Measurements from ENCODE around the gene OSTF1. TPM values are rescaled to one million over a fixed set of nuclear protein-coding genes. Genes with fewer than 3 reads are reported as not detected.

Gene OSTF1

DNA sequence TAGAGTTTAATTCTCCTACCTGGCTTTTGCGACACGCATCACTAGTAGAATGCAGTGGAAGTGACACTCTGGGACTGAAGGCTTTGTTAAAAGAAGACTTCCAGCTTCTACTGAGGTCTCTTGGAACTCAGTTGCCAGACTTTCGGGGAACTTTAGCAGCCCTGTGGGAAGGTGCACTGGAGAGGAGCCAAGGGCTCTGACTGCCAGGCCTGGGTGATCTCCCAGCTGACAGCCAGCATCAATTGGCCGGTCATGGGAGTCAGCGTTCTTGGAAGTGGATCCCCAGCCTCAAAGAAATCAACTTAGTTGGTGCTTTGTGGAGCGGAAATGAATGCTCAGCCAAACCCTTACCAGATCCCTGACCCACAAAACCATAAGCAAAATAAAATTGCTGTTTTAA is 87.1 kb downstream of the OSTF1 start:
- Histone ChIP-seq H3K4me3 (ENCODE audit: low read length) (no peak overlapping the region), H3K36me3 (ENCODE audit: insufficient read depth, low read length) (peaks cover 8% of the 10 kb centered on the region)

GRCh38 chr9:75176037-75176436 is 87.7 kb downstream of the OSTF1 start:
- peaks cover 2% of the 10 kb centered on the region for H3K36me3 ChIP-seq (ENCODE audit: insufficient read depth, low read length)
- H3K4me3 ChIP-seq (ENCODE audit: low read length), result no peak overlapping the region
- no peaks in the 10 kb centered on the region for H3K9me3 ChIP-seq (replicated peaks; ENCODE audit: low read length)
- H3K9ac ChIP-seq (ENCODE audit: low read depth, low read length), result no peak overlapping the region
- H3K27me3 ChIP-seq (ENCODE audit: control insufficient read depth, insufficient read depth, low read length), result no peaks in the 10 kb centered on the region
- H3K4me2 ChIP-seq (ENCODE audit: low read length), result no peak overlapping the region
- H3K4me1 ChIP-seq (ENCODE audit: control insufficient read depth, insufficient read depth, low read length), result no peaks in the 10 kb centered on the region

More for the DNA sequence above, 87.1 kb downstream of the OSTF1 start:
- Histone ChIP-seq H3K4me1 (ENCODE audit: control insufficient read depth, insufficient read depth, low read length) (no peaks in the 10 kb centered on the region), H3K9ac (ENCODE audit: low read depth, low read length) (no peak overlapping the region), H3K4me2 (ENCODE audit: low read length) (no peak overlapping the region), H3K27me3 (ENCODE audit: control insufficient read depth, insufficient read depth, low read length) (no peaks in the 10 kb centered on the region), H3K9me3 (replicated peaks; ENCODE audit: low read length) (no peaks in the 10 kb centered on the region)

- no peak overlapping the region for H3K4me2 ChIP-seq (ENCODE audit: low read length)
- H3K4me3 ChIP-seq (ENCODE audit: low read length), result no peak overlapping the region
- no peaks in the 10 kb centered on the region for H3K9me3 ChIP-seq (replicated peaks; ENCODE audit: low read length)
- no peak overlapping the region for H3K9ac ChIP-seq (ENCODE audit: low read depth, low read length)
- no peaks in the 10 kb centered on the region for H3K27me3 ChIP-seq (ENCODE audit: control insufficient read depth, insufficient read depth, low read length)
- no peaks in the 10 kb centered on the region for H3K36me3 ChIP-seq (ENCODE audit: insufficient read depth, low read length)
- H3K4me1 ChIP-seq (ENCODE audit: control insufficient read depth, insufficient read depth, low read length), result peaks cover 6% of the 10 kb centered on the region
These were observed 93.4 kb downstream of the OSTF1 start for GRCh38 chr9:75181750-75182149.

DNA sequence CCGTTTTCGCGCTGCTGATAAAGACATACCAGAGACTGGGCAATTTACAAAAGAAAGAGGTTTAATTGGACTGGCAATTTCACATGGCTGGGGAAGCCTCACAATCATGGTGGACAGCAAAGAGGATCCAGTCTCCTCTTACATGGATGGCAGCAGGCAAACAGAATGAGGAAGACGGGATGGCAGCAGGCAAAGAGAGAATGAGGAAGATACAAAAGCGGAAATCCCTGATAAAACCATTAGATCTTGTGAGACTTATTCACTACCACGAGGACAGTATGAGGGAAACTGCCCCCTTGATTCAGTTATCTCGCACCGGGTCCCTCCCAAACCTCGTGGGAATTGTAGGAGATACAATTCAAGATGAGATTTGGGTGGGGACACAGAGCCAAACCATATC is 95.0 kb downstream of the OSTF1 start:
- H3K27me3 ChIP-seq (ENCODE audit: control insufficient read depth, insufficient read depth, low read length), result no peaks in the 10 kb centered on the region
- H3K4me2 ChIP-seq (ENCODE audit: low read length), result no peak overlapping the region
- no peak overlapping the region for H3K9ac ChIP-seq (ENCODE audit: low read depth, low read length)
- no peak overlapping the region for H3K4me3 ChIP-seq (ENCODE audit: low read length)
- H3K4me1 ChIP-seq (ENCODE audit: control insufficient read depth, insufficient read depth, low read length), result peaks cover 6% of the 10 kb centered on the region
- no peaks in the 10 kb centered on the region for H3K9me3 ChIP-seq (replicated peaks; ENCODE audit: low read length)
- no peaks in the 10 kb centered on the region for H3K36me3 ChIP-seq (ENCODE audit: insufficient read depth, low read length)

DNA sequence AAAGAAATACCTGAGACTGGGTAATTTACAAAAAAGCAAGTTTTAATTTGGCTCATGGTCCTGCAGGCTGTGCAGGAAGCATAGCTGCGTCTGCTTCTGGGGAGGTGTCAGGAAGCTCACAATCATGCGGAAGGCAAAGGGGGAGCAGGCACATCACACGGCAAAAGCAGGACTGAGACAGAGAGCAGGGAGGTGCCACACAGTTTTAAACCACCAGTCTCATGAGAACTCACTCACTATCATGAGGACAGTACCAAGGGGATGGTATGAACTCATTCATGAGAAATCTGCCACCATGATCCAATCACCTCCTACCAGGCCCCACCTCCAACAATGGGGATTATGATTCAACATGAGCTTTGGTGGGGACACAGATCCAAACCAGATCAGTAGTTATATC is 96.2 kb downstream of the OSTF1 start:
- Histone ChIP-seq H3K4me2 (ENCODE audit: low read length) (no peak overlapping the region), H3K9me3 (replicated peaks; ENCODE audit: low read length) (no peaks in the 10 kb centered on the region), H3K9ac (ENCODE audit: low read depth, low read length) (no peak overlapping the region), H3K27me3 (ENCODE audit: control insufficient read depth, insufficient read depth, low read length) (no peaks in the 10 kb centered on the region), H3K4me3 (ENCODE audit: low read length) (no peak overlapping the region), H3K36me3 (ENCODE audit: insufficient read depth, low read length) (no peaks in the 10 kb centered on the region), H3K4me1 (ENCODE audit: control insufficient read depth, insufficient read depth, low read length) (peaks cover 6% of the 10 kb centered on the region)

DNA sequence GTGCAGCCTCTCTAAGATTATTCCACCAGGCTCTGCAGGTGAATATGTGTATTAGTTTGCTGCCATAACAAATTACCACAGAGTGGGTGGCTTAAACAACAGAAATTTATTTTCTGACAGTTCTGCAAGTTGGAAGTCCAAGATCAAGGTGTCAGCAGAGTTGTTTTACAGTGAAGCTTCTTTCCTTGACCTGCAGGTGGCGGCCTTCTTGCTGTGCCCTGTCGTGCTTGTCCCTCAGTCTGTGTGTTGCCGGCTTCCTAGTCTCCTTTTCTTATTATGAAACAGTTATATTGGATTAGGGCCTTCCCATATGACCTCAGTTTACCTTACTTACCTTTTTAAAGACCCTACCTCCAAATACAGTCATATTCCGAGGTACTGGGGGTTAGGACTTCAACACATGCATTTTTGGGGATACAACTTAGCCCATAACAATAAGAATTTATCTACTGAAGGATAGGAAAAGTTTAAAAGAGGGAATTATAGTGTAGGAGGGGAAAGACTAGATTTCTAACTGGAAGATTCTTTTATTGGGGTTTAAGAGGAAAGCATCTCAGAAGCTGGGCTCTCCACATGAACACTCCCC is 97.4 kb downstream of the OSTF1 start:
- H3K4me3 ChIP-seq (ENCODE audit: low read length), result no peak overlapping the region
- peaks cover 6% of the 10 kb centered on the region for H3K4me1 ChIP-seq (ENCODE audit: control insufficient read depth, insufficient read depth, low read length)
- no peak overlapping the region for H3K9ac ChIP-seq (ENCODE audit: low read depth, low read length)
- H3K4me2 ChIP-seq (ENCODE audit: low read length), result no peak overlapping the region
- no peaks in the 10 kb centered on the region for H3K27me3 ChIP-seq (ENCODE audit: control insufficient read depth, insufficient read depth, low read length)
- H3K9me3 ChIP-seq (replicated peaks; ENCODE audit: low read length), result no peaks in the 10 kb centered on the region
- no peaks in the 10 kb centered on the region for H3K36me3 ChIP-seq (ENCODE audit: insufficient read depth, low read length)

- no peak overlapping the region for H3K4me2 ChIP-seq (ENCODE audit: low read length)
- no peak overlapping the region for H3K4me3 ChIP-seq (ENCODE audit: low read length)
These were observed 98.6 kb downstream of the OSTF1 start for GRCh38 chr9:75186767-75187380.

GRCh38 chr9:75188756-75189155 is 100.4 kb downstream of the OSTF1 start:
- Histone ChIP-seq H3K36me3 (ENCODE audit: insufficient read depth, low read length) (no peaks in the 10 kb centered on the region), H3K4me2 (ENCODE audit: low read length) (no peak overlapping the region), H3K9ac (ENCODE audit: low read depth, low read length) (no peak overlapping the region)

More at GRCh38 chr9:75186767-75187380, 98.6 kb downstream of the OSTF1 start:
- Histone ChIP-seq H3K27me3 (ENCODE audit: control insufficient read depth, insufficient read depth, low read length) (no peaks in the 10 kb centered on the region), H3K36me3 (ENCODE audit: insufficient read depth, low read length) (no peaks in the 10 kb centered on the region), H3K9me3 (replicated peaks; ENCODE audit: low read length) (no peaks in the 10 kb centered on the region), H3K4me1 (ENCODE audit: control insufficient read depth, insufficient read depth, low read length) (peaks cover 2% of the 10 kb centered on the region), H3K9ac (ENCODE audit: low read depth, low read length) (no peak overlapping the region)

GRCh38 chr9:75190762-75191161 is 102.4 kb downstream of the OSTF1 start:
- H3K4me3 ChIP-seq (ENCODE audit: low read length), result no peak overlapping the region
- no peaks in the 10 kb centered on the region for H3K9me3 ChIP-seq (replicated peaks; ENCODE audit: low read length)
- no peaks in the 10 kb centered on the region for H3K36me3 ChIP-seq (ENCODE audit: insufficient read depth, low read length)
- H3K9ac ChIP-seq (ENCODE audit: low read depth, low read length), result no peak overlapping the region
- H3K4me2 ChIP-seq (ENCODE audit: low read length), result no peak overlapping the region
- H3K27me3 ChIP-seq (ENCODE audit: control insufficient read depth, insufficient read depth, low read length), result no peaks in the 10 kb centered on the region
- no peaks in the 10 kb centered on the region for H3K4me1 ChIP-seq (ENCODE audit: control insufficient read depth, insufficient read depth, low read length)

More at GRCh38 chr9:75188756-75189155, 100.4 kb downstream of the OSTF1 start:
- Histone ChIP-seq H3K9me3 (replicated peaks; ENCODE audit: low read length) (no peaks in the 10 kb centered on the region), H3K4me3 (ENCODE audit: low read length) (no peak overlapping the region), H3K4me1 (ENCODE audit: control insufficient read depth, insufficient read depth, low read length) (no peaks in the 10 kb centered on the region), H3K27me3 (ENCODE audit: control insufficient read depth, insufficient read depth, low read length) (no peaks in the 10 kb centered on the region)

Small RNA genes within 50 kb of the gene (small RNA-seq; reads per million reads assigned to genes)
- not detected for gene RF00019

All from skeletal muscle satellite cell (primary cell).